ENCODE measurements around the gene SHLD3.

DNA sequence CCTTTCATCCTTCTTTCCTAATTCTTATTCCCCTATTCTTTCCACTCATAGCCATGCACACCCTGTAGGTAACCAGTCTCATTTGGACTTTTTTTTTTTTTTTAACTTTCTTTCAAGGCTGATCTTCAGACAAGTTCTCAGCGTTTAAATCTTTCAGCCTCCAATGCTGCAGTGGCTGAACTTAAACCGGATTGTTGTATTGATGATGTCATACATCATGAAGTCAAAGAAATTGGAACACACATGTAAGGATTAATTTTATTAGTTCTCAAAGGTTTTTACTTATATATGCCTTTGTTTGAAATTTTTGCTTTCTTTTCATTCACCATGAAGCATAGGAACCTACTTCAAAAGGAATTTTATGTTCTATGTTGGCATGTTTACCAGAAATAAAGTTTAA, 22.1 kb downstream of the SHLD3 start:
- TF ChIP-seq, protein P1, sequence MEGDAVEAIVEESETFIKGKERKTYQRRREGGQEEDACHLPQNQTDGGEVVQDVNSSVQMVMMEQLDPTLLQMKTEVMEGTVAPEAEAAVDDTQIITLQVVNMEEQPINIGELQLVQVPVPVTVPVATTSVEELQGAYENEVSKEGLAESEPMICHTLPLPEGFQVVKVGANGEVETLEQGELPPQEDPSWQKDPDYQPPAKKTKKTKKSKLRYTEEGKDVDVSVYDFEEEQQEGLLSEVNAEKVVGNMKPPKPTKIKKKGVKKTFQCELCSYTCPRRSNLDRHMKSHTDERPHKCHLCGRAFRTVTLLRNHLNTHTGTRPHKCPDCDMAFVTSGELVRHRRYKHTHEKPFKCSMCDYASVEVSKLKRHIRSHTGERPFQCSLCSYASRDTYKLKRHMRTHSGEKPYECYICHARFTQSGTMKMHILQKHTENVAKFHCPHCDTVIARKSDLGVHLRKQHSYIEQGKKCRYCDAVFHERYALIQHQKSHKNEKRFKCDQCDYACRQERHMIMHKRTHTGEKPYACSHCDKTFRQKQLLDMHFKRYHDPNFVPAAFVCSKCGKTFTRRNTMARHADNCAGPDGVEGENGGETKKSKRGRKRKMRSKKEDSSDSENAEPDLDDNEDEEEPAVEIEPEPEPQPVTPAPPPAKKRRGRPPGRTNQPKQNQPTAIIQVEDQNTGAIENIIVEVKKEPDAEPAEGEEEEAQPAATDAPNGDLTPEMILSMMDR (IDR thresholded peaks at IDR 0.05; ENCODE audit: insufficient read depth, low read depth, low read length) = no peak
- no peak for TF ChIP-seq EZH2 (IDR thresholded peaks at IDR 0.05; ENCODE audit: insufficient read depth, low read length)

All from astrocyte (in vitro differentiated cells and primary cell).